Fibroblast of upper back skin (primary cell): ENCODE results near the gene TRPC4AP.
A peak's percentile ranks its signal among the peaks of the same experiment; 100 is the strongest.

Experiments
- DNase-seq: peaks from one replicate; pipeline ENCODE4 v3.0.0-alpha.2; 2013

Gene TRPC4AP

DNA sequence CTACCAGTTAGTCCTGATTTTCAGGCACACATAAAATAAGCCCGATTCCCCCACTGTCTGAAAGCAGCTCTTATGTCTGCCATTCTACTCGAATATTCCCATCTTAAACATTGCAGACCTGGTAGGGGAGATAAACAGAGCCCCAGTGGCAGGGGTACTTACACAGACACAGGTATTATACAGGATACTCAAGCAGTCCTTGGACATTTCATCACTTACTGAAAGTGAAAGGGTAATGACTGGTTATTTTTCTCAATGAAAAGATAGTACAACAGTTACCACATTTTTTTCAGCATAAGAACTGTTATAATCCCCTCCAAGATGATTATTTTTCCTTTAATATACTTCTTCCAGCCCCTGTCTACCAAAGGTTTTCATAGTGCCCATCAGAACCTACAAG is 37.8 kb downstream of the TRPC4AP start:
- DNase-seq, result no peak

DNA sequence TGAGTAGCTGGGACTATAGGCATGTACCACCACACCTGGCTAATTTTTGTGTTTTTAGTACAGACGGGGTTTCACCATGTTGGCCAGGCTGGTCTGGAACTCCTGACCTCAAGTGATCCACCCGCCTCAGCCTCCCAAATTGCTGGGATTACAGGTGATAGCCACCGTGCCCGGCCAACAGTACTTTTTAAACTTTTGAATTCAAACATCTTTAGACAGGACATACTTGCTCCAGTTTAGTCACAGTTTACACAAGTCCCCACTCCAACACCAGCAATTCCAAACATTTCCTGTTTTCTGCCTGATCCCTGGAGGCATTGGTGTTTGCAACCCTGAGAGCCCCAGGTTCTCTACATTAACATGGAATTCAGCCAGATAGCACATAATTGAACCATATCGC is 40.0 kb downstream of the TRPC4AP start:
- DNase-seq, result peak; percentile 39

DNA sequence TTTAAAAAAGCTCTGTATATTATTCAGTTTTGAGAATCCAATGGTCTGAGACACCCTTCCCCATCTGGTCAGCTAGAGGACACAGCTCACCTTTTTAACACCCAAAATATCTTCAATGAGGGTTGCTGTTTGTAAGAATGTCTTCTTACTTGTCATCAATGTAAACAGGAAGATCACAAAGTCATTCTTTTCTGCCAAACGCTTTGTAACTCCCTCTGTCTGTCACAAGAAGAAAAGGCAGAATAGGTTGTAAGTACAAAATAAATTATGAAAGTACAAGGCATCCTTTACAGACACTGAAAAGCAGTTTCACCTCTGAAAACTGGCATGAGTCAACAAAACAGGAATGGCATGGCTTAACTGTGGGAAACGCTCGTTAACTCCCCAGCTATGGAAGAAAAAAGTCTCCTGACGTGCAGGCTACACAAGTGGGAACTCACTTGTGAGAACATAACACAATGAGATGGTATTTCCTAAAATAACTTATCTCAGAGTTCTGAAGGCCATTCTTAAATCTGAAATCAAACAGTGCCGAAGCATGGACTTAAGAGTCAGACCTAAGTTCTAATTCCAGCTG is 42.7 kb downstream of the TRPC4AP start:
- no peak for DNase-seq

- DNase-seq, result no peak
Measured at GRCh38 chr20:35048739-35049138, 43.9 kb downstream of the TRPC4AP start.

DNA sequence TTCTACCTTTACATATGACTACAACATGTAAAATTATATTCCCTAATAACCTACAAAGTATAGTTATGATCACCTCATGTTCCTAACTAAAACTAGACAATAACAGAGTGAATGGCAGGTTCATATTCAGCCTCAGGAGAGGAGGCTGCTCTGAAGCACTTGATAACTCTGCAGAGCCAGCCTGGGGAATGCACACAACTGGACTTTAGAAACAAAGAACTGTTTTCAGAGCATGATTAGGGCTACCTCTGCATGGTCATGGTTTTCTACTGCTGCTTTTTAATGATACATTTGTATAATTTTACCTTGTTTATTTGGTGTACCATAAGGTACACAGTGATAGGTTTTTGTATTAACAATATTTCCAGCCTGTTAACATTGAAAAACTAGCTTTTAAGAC is 50.3 kb downstream of the TRPC4AP start:
- DNase-seq, result no peak

GRCh38 chr20:35040646-35041045 is 52.0 kb downstream of the TRPC4AP start:
- no peak for DNase-seq

DNA sequence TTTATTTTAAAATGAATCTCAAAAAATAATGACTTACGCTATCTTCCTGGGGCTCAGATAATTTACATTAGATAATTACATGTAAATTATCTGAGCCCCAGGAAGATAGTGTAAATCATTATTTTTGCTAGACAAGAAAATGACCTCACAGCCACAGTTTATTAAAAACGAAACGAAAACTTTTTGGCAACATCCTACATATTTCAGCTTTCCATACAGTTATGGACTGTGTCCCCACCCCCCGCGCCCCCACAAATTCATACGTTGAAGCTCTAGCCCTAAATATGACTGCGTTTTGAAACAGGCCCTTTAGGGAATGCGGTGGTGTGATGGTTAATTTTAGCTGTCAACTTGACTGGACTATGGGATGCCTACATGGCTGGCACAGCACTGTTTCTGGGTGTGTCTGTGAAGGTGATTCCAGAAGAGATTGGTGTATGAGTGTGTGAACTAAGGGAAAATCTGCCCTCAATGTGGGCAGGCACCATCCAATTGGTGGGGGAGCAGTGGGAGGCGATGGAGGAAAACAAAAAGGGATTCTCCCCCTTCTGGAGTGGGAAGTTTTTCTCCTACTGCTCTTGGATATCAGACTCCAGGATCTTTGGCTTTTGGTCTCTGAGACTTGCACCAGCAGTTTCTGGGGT is 52.6 kb downstream of the TRPC4AP start:
- no peak for DNase-seq

DNA sequence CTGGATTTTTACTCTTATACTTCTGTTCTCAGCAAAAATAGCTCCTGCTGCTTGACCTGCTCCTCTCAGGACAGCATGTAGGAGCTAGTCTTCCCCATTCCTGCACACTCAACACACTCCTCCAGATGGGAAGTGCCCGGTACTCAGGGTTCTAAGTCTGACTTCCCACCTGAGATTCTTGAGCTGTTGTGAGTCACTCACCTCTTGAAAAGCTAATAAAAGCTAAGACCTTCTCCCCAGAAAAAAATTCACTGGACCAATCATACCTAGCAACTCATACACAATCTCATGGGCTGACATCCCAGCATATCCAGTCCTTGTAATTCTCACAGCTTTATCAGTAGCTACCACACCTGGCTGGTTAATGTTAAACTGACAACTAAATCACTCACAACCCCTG is 53.5 kb downstream of the TRPC4AP start:
- DNase-seq, result no peak

DNA sequence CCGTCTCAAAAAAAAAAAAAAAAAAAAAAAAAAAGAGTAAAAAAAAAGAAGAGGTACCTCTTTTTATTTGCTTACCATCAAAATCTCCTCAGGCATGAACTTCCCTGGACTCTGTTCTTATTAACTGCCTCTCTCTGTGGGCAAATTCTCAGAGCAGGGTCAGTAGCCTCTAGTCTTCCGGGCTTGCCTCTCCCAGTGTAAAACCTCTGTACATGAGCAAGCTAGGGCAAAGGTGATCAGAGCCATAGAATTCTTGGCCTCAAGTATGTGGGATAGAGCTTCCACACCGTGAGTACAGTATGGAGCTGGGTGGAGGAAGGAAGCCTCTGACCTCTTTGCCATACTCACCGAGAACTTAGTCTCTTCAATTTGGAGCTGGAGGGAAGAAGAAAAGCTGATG is 58.5 kb downstream of the TRPC4AP start:
- no peak for DNase-seq

DNA sequence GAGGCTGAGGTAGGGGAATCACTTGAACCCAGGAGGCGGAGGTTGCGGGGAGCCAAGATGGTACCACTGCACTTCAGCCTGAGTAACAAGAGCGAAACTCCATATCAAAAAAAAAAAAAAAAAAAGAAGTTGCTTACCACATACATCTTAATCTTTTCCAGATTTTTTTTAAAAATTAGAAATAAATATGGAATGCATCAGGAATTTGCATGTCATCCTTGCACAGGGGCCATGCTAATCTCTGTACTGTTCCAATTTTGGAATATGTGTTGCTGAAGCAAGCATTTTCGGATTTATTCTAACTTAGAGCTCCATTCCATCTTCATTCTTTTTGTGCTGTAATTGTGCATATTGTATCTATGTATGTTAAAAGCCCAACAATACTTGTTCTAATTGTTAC is 62.5 kb downstream of the TRPC4AP start:
- no peak for DNase-seq

GRCh38 chr20:35027301-35027700 is 65.3 kb downstream of the TRPC4AP start:
- no peak for DNase-seq

GRCh38 chr20:35025116-35025515 is 67.5 kb downstream of the TRPC4AP start:
- no peak for DNase-seq

GRCh38 chr20:35023624-35024023 is 69.0 kb downstream of the TRPC4AP start:
- DNase-seq, result no peak

GRCh38 chr20:35021831-35022230 is 70.8 kb downstream of the TRPC4AP start:
- DNase-seq, result no peak

DNA sequence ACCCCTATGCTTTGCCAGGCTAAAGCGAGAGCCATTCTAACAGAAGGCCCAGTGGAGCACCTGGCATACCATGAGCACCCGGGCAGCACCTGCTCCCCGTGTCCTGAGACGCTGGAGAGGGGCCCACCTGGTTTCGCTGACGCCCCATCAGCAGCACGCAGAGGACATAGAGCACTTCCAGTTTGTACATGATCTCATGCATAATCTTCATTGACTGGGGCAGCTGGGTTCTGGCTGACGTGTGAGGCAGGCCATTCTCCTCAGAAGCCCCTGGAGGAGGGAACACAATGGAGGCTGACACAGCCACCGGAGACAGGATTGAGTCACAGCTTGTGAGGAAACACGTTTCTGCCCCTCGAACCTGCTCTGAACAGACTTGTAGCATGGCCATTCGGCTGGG is 71.5 kb downstream of the TRPC4AP start:
- DNase-seq, result no peak

DNA sequence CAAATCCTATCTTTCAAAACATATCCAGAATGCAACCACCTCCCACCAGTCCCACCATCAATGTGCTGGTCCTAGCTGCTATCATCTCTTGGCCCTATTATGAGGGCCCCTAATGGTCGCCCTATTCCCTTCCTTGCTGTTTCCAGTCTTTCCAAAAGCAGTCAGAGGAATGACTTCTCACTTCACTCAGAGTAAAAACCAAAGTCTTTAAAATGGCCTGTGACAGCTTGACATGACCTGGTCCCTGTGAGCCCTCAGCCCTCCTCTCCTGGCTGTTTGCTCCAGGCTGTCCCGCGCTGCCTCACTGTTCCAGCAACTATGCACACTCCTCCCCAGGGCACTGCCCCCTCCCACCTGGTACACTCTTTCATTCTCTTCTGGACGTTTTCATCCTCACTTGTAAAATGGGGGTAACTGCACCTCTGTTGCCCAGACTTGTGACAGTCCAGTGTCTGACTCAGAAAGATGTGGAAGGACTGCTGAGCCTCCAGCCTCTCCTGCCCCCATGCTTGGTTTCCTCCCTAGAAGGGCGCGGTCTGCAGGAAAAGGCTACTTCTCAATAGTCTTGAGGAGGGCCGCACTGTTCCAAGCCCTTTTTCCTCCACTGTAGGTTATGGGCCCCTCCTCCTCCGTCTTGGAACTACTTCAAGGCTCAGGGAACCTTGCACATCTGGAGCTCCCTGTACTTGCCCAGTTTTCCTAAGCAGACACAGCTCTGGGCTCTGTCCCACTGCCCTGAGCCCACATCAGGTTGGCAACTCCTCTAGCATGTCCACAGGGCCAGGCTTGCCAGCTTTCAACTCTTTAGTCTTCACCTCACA is 72.3 kb downstream of the TRPC4AP start:
- no peak for DNase-seq

GRCh38 chr20:35018590-35019371 is 73.8 kb downstream of the TRPC4AP start:
- DNase-seq, result no peak

DNA sequence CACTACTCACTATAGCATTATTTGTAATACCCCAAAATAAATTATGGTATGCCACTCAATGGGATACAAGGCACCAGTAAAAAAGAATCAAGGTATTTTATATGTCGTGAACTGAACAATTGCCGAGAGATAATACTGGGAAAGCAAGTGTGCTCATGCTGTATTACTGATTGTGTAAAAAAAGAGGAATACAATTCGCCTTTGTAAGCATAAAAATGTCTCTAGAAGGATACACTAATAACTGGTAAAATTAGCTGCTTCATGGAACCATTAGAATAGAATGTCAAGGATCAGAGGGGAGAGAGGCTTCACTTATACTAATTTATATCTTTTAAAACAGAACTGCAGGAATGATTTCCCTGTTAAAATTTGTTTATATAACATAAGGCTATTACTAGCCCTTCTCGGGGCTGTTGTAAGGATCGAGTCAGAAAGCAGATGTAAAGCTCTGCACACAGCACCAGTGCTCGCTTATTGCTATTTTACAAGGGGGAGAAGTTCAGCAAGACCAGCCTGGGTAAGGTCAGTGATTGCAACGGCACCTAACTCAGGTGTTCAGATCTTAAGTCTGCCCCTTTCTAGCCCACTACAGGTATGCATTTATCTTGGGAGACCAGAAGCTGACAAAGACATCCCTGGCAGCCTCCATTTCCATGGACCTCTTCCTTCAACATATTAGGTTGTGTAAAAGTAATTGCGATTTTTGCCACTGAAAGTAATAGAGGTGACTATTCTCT is 75.3 kb downstream of the TRPC4AP start:
- no peak for DNase-seq

GRCh38 chr20:35015863-35016193 is 76.8 kb downstream of the TRPC4AP start:
- DNase-seq, result no peak

GRCh38 chr20:35014537-35014936 is 78.1 kb downstream of the TRPC4AP start:
- DNase-seq, result no peak

DNA sequence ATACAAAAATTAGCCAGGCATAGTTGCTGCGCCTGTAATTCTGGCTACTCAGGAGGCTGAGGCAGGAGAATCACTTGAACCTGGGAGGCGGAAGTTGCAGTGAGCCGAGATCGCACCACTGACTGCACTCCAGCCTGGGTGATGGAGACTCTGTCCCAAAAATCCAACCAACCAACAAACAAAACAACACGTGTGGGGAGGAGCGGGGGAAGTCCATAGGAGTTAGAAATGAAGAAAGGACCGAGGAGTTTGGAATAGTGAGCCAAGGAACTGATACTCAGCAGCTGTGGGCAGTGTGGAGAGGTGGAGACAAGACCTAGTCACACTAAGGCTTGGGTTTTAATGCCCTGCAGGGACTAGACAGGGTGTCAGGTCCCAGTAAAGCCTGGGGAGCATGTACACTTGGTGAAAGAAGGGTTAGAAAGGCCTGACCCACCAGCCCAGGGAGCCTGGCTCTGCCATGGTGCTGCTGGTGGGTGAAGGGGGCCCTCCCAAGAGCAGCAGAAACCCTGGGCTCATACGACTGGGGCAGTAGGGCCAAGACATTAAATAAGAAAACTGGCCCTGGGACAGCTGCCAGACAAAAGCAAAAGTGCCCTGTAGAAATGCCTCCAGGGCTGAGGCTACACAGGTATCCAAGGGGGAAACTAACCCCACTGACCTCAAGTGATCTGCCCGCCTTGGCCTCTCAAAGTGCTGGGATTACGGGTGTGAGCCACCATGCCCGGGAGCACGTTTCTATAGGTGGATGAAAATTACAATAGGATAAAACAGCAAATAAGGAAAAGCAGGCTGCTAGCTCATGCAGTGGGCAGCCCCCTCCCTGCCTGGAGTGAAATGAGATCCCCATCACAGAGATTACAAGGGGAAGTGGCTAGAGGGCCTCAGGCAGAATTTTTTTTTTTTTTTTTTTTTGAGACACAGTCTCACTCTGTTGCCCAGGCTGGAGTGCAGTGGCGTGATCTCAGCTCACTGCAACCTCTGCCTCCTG is 78.9 kb downstream of the TRPC4AP start:
- no peak for DNase-seq
